HAP-1 (cell line): Measurements from ENCODE around the gene SMARCE1.
A peak's percentile ranks its signal among the peaks of the same experiment; 100 is the strongest.

ENCODE experiments used
- DNase-seq, 2 experiments: peaks; one replicate each; pipeline ENCODE4 v3.0.0-alpha.2; 2016 to 2020; ENCODE audit warnings: low spot score in 2 of 2
- H3K27me3 ChIP-seq: fragments of 250-450 bp; sonication (Bioruptor Pico); 2 replicates; pipeline ENCODE4 v1.5.1; 2020; ENCODE audit warnings: low read depth, mild to moderate bottlenecking, moderate library complexity
- H3K36me3 ChIP-seq: fragments of 250-450 bp; sonication (Bioruptor Pico); replicated peaks from 2 replicates; pipeline ENCODE4 v1.5.1; 2020; ENCODE audit warnings: mild to moderate bottlenecking
- H3K4me1 ChIP-seq: fragments of 250-450 bp; sonication (Bioruptor Pico); 2 replicates; pipeline ENCODE4 v1.5.1; 2020; ENCODE audit warnings: mild to moderate bottlenecking
- H3K4me3 ChIP-seq: fragments of 250-450 bp; sonication (Bioruptor Pico); 2 replicates; pipeline ENCODE4 v1.5.1; 2020; ENCODE audit warnings: mild to moderate bottlenecking, moderate library complexity
- H3K9me3 ChIP-seq: fragments of 250-450 bp; sonication (Bioruptor Pico); 2 replicates; pipeline ENCODE4 v1.5.1; 2020; ENCODE audit warnings: mild to moderate bottlenecking, moderate library complexity
- in situ Hi-C: fragments of 300-500 bp; cut with MboI; formaldehyde crosslinking; loops from 3 replicates; pipeline ENCODE4 v1.14.3; 2020; ENCODE audit warnings: low sequenced_read_pairs, inconsistent platforms, mixed read lengths

The SMARCE1 gene

DNA sequence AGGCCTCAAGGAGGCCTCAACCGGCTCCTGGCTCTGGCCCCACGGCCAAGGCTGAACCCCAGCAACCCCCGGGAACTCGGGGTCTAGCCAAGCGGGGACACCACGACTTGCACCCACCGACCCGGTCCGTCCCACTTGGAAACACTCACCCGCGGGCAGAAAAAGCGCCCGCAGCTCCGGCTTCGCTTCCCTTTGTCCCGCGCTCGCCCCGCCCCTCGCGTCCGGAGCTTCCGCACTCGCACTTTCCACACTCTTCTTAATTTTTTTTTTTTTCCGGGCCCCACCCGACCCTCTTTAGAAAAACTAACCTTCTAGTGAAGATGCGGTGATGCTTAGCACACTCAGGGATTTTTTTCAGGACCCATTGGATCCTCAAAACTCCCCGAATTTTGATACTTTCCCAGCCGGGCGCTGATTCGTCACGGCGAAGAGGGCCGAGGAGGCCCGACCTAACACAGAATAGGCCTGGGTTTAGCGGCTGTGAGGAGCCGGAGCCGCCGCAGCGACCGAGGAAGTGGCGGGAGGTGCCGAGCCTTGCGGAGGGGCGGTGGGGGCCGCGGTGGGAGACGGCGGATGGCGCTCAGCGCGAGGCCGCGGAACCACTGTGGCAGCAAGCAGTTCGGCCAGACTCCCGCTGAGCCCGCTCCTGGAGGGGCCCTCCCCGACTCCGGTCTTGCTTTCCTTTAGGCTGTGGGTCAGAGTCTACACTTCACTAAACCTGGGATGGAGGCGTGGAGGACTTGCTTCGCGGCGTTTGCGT lies at the start of gene SMARCE1:
TSS of gene SMARCE1 (minus strand) at position 195 of the 760 bp plus-strand sequence. CDS start 2,016 bp downstream, outside the sequence.
- peak within 1 kb of the TSS; percentile 89 for H3K4me3 ChIP-seq
- in situ Hi-C loops, result no loop called here
- H3K9me3 ChIP-seq, result no peaks in the 10 kb centered on the region
- peaks cover 10% of the 10 kb centered on the region for H3K4me1 ChIP-seq
- H3K27me3 ChIP-seq, result no peaks in the 10 kb centered on the region
- H3K36me3 ChIP-seq, result peaks cover 26% of the 10 kb centered on the region
- DNase-seq, result peak; percentile 40 to 76

DNA sequence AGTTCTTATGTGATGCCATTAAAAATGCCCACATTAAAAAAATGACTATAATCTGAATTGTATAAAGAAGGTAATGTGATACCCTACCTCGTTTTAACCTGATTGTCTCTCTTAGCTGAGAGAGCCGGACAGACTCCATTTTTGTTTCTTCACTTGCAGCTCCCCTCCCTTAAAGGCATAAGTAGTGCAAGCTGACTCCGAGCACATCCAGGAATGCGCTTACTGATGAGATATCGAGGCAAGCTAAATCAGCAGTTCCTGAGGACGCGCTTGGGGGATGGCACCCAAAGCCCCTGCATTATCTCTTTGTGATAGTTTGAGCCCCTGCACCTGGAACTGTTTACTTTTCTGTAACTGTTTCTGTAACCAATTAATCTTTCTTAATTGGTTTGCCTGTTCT lies 49.7 kb upstream of the SMARCE1 start:
- H3K27me3 ChIP-seq, result peaks cover 10% of the 10 kb centered on the region
- H3K4me1 ChIP-seq, result no peaks in the 10 kb centered on the region
- DNase-seq, result no peak
- H3K36me3 ChIP-seq, result no peaks in the 10 kb centered on the region
- no peaks in the 10 kb centered on the region for H3K9me3 ChIP-seq
- no peak overlapping the region for H3K4me3 ChIP-seq
- in situ Hi-C loops, result no loop called here

DNA sequence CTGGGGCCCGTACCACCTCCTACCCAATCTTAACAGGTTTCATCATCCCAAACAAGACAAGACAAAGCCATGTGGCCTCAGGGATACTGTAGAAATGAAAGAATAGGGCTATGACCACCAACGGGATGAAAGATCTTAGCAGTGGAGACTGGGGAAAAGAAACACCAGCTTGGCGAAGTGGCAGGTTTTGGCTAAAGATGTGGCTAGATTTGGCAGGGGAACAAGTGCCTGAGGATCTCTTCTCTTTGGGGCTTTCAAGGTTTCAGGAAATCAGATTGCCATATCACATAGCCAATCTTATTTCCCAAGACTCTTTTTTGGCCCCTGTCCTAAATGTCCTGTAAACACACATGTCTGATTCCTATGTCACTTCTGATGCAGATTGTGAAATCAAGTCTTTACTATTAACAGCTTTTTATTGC lies 49.0 kb upstream of the SMARCE1 start:
- in situ Hi-C loops, result no loop called here
- no peak overlapping the region for H3K4me3 ChIP-seq
- H3K36me3 ChIP-seq, result no peaks in the 10 kb centered on the region
- peaks cover 10% of the 10 kb centered on the region for H3K27me3 ChIP-seq
- no peaks in the 10 kb centered on the region for H3K9me3 ChIP-seq
- DNase-seq, result no peak
- H3K4me1 ChIP-seq, result no peaks in the 10 kb centered on the region

DNA sequence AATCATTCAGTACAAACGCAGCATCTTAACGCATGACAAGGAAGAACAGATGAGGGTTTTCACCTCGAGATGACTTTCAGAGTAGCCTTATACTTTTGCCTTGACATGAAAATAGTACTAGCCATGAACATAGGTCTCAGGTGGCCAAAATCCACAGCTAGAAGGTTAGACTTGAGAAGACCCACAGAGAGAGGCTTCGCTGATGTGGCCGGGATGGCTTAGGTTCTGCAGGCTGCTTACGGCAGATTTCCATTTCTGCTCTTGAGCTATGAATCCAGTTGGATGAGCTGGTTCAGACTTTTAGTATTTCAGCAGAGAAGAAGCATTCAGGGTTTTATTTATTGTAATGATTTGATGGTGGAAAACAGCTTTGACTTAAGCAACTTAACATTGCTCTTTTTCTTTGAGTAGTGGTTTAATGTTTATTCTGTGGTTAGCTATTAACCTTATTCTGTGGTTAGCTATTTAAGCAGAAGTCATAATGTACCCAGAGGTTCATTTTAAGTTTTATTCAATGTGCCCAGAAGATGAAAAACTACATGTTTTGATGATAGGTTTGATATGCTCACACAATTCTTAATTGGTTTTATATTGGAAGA lies 48.4 kb upstream of the SMARCE1 start:
- H3K36me3 ChIP-seq, result no peaks in the 10 kb centered on the region
- no peaks in the 10 kb centered on the region for H3K4me1 ChIP-seq
- H3K9me3 ChIP-seq, result no peaks in the 10 kb centered on the region
- H3K27me3 ChIP-seq, result peaks cover 10% of the 10 kb centered on the region
- H3K4me3 ChIP-seq, result no peak overlapping the region
- DNase-seq, result no peak
- in situ Hi-C loops, result no loop called here

DNA sequence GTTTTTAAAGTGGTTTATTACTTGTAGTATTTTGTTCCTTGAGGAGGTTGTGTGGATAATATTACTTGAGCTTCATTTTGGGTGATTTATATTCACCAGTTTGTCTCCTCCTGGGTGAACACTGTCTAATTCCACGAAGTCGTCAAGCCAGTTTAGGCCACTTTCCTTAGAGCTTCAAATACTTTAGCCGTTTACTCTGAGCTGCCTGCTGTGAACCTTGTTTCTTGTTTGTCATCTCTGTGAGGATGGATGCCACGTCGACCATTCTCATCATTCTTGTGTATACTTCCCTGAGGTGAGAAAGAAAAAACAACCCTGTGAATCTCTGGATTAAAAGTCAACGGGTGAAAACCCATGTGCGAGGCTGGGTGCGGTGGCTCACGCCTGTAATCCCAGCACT lies 47.0 kb upstream of the SMARCE1 start:
- Histone ChIP-seq H3K9me3 (no peaks in the 10 kb centered on the region), H3K4me1 (no peaks in the 10 kb centered on the region), H3K4me3 (no peak overlapping the region), H3K27me3 (peaks cover 10% of the 10 kb centered on the region), H3K36me3 (no peaks in the 10 kb centered on the region)
- no peak for DNase-seq
- in situ Hi-C loops, result no loop called here

DNA sequence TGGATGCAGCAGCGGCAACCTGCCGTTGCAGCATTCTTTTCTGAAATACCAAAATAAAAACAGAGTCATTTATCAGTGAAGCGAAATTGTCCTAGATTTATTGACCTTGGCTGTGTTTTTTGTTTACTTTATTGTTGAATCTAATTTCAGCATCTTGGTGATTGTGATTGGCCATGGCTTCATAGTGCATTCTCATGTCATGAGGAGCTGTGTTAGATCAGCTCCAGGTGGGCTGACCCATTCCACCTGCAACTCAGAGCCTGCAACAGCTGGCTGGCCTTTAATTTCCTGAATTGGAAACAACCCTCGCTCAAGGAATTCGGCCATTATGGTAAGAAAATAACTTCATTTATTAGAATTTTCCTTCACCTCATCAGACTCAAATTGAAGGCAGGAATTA lies 39.5 kb upstream of the SMARCE1 start:
- Histone ChIP-seq H3K4me1 (no peaks in the 10 kb centered on the region), H3K36me3 (no peaks in the 10 kb centered on the region), H3K4me3 (no peak overlapping the region), H3K9me3 (no peaks in the 10 kb centered on the region), H3K27me3 (no peaks in the 10 kb centered on the region; the same call in 1 of the 2 replicates)
- in situ Hi-C loops, result no loop called here
- DNase-seq, result no peak

DNA sequence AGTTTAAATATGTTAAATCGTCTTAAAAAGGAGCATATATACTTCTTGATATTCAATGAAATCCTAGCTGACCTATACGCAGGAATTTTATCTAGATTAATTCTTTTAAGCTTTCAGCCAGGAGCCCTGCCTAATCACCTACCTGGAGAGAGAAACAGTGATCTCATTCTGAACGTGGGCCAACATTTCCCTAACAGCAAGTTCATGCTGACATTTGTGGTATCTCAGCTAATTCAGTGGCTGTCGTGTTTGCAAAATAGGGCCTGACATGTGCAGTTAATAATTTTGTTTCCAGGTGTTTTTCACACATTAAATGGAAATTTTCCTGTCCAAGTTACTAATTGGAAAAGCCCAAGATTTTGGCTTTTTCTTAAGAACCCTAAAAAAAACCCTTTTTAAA lies 38.6 kb upstream of the SMARCE1 start:
- DNase-seq, result no peak
- Histone ChIP-seq H3K36me3 (no peaks in the 10 kb centered on the region), H3K27me3 (no peaks in the 10 kb centered on the region; the same call in 1 of the 2 replicates), H3K9me3 (no peaks in the 10 kb centered on the region), H3K4me3 (no peak overlapping the region), H3K4me1 (no peaks in the 10 kb centered on the region)
- in situ Hi-C loops, result no loop called here

DNA sequence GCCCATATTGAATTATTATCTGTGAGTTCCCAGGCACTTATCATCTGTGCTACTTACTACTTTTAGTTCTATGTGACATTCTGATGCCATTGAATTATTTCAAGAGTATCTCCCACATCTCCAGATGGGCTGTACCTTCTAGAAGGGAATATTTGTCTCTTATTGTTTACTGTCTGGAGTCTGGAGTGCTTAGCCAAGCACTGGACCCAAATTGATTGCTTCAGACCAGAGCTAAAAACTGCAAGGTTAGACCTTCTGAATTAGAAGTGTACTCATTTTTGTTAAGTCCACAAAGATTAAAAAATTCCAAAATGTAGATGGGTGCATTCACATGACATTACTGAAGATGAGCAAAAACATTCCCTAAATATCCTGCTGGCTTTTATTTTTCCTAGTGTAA lies 33.4 kb upstream of the SMARCE1 start:
- H3K9me3 ChIP-seq, result no peaks in the 10 kb centered on the region
- no peaks in the 10 kb centered on the region for H3K36me3 ChIP-seq
- in situ Hi-C loops, result no loop called here

DNA sequence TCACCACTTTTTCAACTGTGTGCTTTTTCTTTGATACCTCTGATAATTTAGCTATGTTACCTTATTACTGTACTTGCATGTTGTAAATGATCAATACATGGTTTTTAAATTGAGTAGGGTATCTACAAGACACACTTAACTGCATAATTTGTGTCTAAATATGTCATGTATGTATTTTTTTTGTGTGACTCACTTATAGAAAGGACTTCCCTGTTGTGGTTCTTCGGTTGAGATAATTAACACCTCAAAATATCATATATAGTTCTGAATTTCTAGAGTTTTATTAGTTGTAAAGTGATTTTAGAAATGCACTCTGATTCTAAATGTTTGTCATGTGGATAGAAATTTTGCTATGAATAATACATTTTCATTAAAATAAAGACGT lies 31.9 kb upstream of the SMARCE1 start:
- no peaks in the 10 kb centered on the region for H3K4me1 ChIP-seq
- H3K27me3 ChIP-seq, result peaks cover 27% of the 10 kb centered on the region
- DNase-seq, result no peak
- H3K9me3 ChIP-seq, result no peaks in the 10 kb centered on the region
- no peaks in the 10 kb centered on the region for H3K36me3 ChIP-seq
- no peak overlapping the region for H3K4me3 ChIP-seq
- in situ Hi-C loops, result no loop called here

More for the DNA sequence above, 33.4 kb upstream of the SMARCE1 start:
- DNase-seq, result no peak
- Histone ChIP-seq H3K4me3 (no peak overlapping the region), H3K27me3 (peaks cover 23% of the 10 kb centered on the region), H3K4me1 (no peaks in the 10 kb centered on the region)

DNA sequence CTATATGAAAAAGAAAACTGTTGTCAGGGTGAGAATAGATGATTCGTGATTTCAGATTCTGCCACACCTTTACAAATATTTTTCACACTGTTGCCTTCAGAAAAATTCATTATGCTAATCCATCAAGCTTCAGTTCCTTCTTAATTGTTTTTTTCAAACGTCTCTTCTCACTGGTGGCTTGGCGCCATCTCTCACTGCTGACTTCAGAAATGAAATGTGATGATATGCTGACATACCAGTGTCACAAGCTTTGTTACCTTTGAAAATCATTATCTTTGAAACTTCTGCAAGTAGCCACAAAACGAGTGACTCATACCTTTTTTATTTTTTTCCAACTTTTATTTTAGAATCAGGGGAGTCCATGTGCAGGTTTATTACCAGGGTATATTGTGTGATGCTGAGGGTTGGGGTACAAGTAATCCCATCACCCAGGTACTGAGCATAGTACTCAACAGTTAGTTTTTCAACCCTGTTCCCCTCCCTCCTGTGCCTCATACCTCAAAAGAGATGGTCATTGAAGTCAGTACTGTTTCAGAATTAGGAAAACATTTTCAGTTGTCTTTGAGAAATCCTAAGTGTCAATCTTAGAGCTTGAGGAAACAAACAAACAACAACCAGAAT lies 31.4 kb upstream of the SMARCE1 start:
- H3K4me3 ChIP-seq, result no peak overlapping the region
- peaks cover 27% of the 10 kb centered on the region for H3K27me3 ChIP-seq
- no peaks in the 10 kb centered on the region for H3K9me3 ChIP-seq
- in situ Hi-C loops, result no loop called here
- H3K36me3 ChIP-seq, result no peaks in the 10 kb centered on the region
- no peaks in the 10 kb centered on the region for H3K4me1 ChIP-seq
- DNase-seq, result no peak

DNA sequence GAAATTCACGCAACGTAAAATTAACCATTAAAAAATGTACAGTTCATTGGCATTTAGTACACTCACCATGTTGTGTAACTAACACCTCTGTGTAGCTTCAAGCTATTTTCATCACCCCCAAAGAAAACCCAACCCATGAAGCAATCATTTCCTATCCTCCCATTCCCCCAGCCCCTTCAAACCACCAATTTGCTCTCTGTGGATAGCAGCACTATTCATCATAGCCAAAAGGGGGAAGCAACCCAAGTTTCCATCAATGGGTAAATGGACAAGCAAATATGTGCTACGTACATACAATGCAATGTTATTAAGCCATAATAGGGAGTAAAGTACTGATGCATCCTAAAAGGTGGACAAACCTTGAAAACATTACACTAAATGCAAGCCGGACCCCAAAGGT lies 28.3 kb upstream of the SMARCE1 start:
- no peak for DNase-seq
- no peaks in the 10 kb centered on the region for H3K36me3 ChIP-seq
- peaks cover 6% of the 10 kb centered on the region for H3K4me1 ChIP-seq
- in situ Hi-C loops, result no loop called here
- no peak overlapping the region for H3K4me3 ChIP-seq
- peaks cover 29% of the 10 kb centered on the region for H3K27me3 ChIP-seq
- no peaks in the 10 kb centered on the region for H3K9me3 ChIP-seq

DNA sequence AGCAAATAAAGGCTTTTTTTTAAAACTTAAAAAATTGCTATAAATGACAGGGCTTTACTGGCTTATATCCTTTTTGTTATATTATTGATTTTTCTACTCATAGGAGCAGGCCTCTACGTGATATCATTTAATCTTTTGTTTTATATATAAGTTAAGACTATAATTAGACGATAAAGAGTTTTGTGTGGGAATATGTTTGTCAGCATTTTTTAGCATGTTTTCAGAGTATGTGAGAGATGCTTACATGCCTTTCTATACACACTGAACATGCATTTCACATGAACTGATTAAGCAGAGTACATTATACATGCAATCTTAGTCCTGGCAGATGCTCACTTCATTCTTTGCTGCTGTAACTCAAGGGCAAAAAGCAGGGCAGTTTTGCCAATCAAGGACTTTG lies 25.0 kb upstream of the SMARCE1 start:
- peaks cover 21% of the 10 kb centered on the region for H3K27me3 ChIP-seq
- DNase-seq, result no peak
- in situ Hi-C loops, result no loop called here
- no peaks in the 10 kb centered on the region for H3K36me3 ChIP-seq
- H3K4me1 ChIP-seq, result peaks cover 10% of the 10 kb centered on the region
- no peak overlapping the region for H3K4me3 ChIP-seq
- H3K9me3 ChIP-seq, result no peaks in the 10 kb centered on the region

DNA sequence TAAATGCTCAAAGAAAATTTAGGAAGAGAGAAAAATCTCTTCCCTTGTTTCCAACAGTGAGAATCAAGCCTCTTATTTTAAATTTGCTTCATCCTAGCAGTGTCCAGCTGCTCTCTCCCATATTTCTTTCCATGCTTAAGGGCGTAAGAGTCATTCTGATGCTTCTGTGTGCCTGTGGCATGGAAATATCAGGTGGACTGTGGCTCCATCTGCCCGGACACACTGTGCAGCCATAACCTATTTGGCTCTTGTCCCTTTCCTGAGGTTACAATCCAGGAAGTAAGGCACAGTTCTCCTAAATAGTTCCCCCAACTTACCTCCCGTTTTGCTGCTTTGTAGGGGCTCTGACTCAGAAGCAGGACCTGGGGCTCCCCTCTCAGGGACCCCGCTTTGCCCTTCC lies 23.7 kb upstream of the SMARCE1 start:
- H3K4me1 ChIP-seq, result peaks cover 10% of the 10 kb centered on the region
- in situ Hi-C loops, result no loop called here
- H3K27me3 ChIP-seq, result peaks cover 9% of the 10 kb centered on the region
- no peaks in the 10 kb centered on the region for H3K36me3 ChIP-seq
- no peaks in the 10 kb centered on the region for H3K9me3 ChIP-seq
- DNase-seq, result peak; percentile 21 to 32
- H3K4me3 ChIP-seq, result no peak overlapping the region

DNA sequence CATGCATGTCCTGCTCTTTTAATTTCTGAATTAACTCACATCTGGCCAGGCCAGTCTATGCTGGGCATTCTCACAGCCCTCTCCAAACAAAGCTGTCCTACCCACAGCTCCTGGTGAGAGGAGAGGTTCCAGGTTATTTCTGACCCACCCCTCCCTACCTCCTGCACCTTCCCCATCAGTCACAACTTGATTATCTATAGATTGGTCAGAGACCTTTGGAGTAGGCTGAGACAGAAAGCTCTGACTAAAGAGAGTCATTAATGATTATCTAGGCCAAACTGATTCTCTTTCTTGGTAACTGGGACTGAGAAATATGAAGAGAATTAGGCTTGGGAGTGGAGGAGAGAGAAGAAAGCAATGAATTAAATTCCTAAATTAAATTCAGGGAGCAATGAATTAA lies 18.7 kb upstream of the SMARCE1 start:
- no peaks in the 10 kb centered on the region for H3K27me3 ChIP-seq
- H3K4me1 ChIP-seq, result peaks cover 9% of the 10 kb centered on the region
- no peaks in the 10 kb centered on the region for H3K36me3 ChIP-seq
- in situ Hi-C loops, result no loop called here
- H3K4me3 ChIP-seq, result no peak overlapping the region
- H3K9me3 ChIP-seq, result no peaks in the 10 kb centered on the region
- DNase-seq, result no peak
